HG03025 (cell line): Measurements from ENCODE around the gene PARP8.

Source experiments
- ATAC-seq: cut with Tn5 transposase; IDR thresholded peaks from one replicate; pipeline ENCODE4 v1.9.1; 2021; ENCODE audit warnings: mild to moderate bottlenecking, moderate library complexity; ENCODE audit not compliant: unreplicated experiment, low FRiP score

Gene PARP8

GRCh38 chr5:50832657-50833284, 166.3 kb downstream of the PARP8 start:
- no peak for ATAC-seq

GRCh38 chr5:50836356-50836755, 169.9 kb downstream of the PARP8 start:
- no peak for ATAC-seq

- no peak for ATAC-seq
These were observed 173.0 kb downstream of the PARP8 start for GRCh38 chr5:50839472-50839871.

- ATAC-seq = no peak
These were observed 176.7 kb downstream of the PARP8 start for GRCh38 chr5:50843091-50843490.

- ATAC-seq = no peak
These were observed 179.8 kb downstream of the PARP8 start for GRCh38 chr5:50846261-50846660.

- ATAC-seq = no peak
These were observed 183.1 kb downstream of the PARP8 start for GRCh38 chr5:50849554-50849953.

GRCh38 chr5:50853151-50853550, 186.7 kb downstream of the PARP8 start:
- ATAC-seq = peak; percentile 88

GRCh38 chr5:50854082-50854481, 187.6 kb downstream of the PARP8 start:
- ATAC-seq = no peak

GRCh38 chr5:50855001-50855400, 188.6 kb downstream of the PARP8 start:
- ATAC-seq = no peak

- ATAC-seq = peak; percentile 79
These were observed 190.1 kb downstream of the PARP8 start for GRCh38 chr5:50856401-50857119.

GRCh38 chr5:50863534-50864170, 197.2 kb downstream of the PARP8 start:
- no peak for ATAC-seq

GRCh38 chr5:50864466-50864865, 198.0 kb downstream of the PARP8 start:
- ATAC-seq = no peak

GRCh38 chr5:50866415-50866814, 200.0 kb downstream of the PARP8 start:
- no peak for ATAC-seq

- ATAC-seq = no peak
These were observed 200.7 kb downstream of the PARP8 start for GRCh38 chr5:50867140-50867539.

GRCh38 chr5:50873595-50874277, 207.3 kb downstream of the PARP8 start:
- ATAC-seq = peak; percentile 57

- no peak for ATAC-seq
These were observed 208.0 kb downstream of the PARP8 start for GRCh38 chr5:50874306-50875001.

GRCh38 chr5:50875002-50875344, 208.5 kb downstream of the PARP8 start:
- no peak for ATAC-seq

- ATAC-seq = no peak
These were observed 212.0 kb downstream of the PARP8 start for GRCh38 chr5:50878470-50878869.

GRCh38 chr5:50881407-50881806, 215.0 kb downstream of the PARP8 start:
- no peak for ATAC-seq

- ATAC-seq = no peak
These were observed 220.4 kb downstream of the PARP8 start for GRCh38 chr5:50886657-50887345.
